GM23338 (cell line): ENCODE measurements around the gene ADAMTS18. TPM values are rescaled to one million over a fixed set of nuclear protein-coding genes. Genes with fewer than 3 reads are reported as not detected.

Experiments used
- ATAC-seq: fragments of 200-7000 bp; cut with Tn5 transposase; 3 replicates; pipeline ENCODE4 v1.9.1; 2020
- DNase-seq: peaks from one replicate; pipeline ENCODE4 v3.0.0-alpha.2; 2015; ENCODE audit warnings: low spot score
- H2AFZ ChIP-seq: fragments of 200-600 bp; sonication (generic); 2 replicates; pipeline ENCODE4 v1.8.0; 2016; ENCODE audit warnings: antibody characterized with exemption, mild to moderate bottlenecking, moderate library complexity
- H3F3A ChIP-seq: fragments of 200-600 bp; sonication (generic); replicated peaks from 2 replicates; pipeline ENCODE4 v1.8.0; 2017; ENCODE audit warnings: antibody characterized with exemption, mixed run types, low read depth
- H3K27ac ChIP-seq: fragments of 200-600 bp; sonication (generic); 2 replicates; pipeline ENCODE4 v1.6.1; 2016; ENCODE audit warnings: low read depth
- H3K27me3 ChIP-seq: fragments of 200-600 bp; sonication (generic); 2 replicates; pipeline ENCODE4 v1.8.0; 2016; ENCODE audit warnings: mild to moderate bottlenecking, mixed run types, moderate library complexity; ENCODE audit not compliant: insufficient read depth
- H3K36me3 ChIP-seq: fragments of 200-600 bp; sonication (generic); 2 replicates; pipeline ENCODE4 v1.8.0; 2016; ENCODE audit warnings: mild to moderate bottlenecking; ENCODE audit not compliant: insufficient read depth
- H3K4me1 ChIP-seq: fragments of 200-600 bp; sonication (generic); 2 replicates; pipeline ENCODE4 v1.8.0; 2016; ENCODE audit warnings: mild to moderate bottlenecking, moderate library complexity; ENCODE audit not compliant: insufficient read depth
- H3K4me2 ChIP-seq: fragments of 200-600 bp; sonication (generic); 2 replicates; pipeline ENCODE4 v1.7.1; 2017; ENCODE audit warnings: mixed run types
- H3K4me3 ChIP-seq: fragments of 200-600 bp; sonication (generic); 2 replicates; pipeline ENCODE4 v1.6.1; 2016; ENCODE audit warnings: mixed run types
- H3K79me2 ChIP-seq: fragments of 200-600 bp; sonication (generic); replicated peaks from 2 replicates; pipeline ENCODE4 v1.8.0; 2017; ENCODE audit warnings: mild to moderate bottlenecking; ENCODE audit not compliant: insufficient read depth
- H3K9me2 ChIP-seq: fragments of 200-600 bp; sonication (generic); 2 replicates; pipeline ENCODE4 v1.8.0; 2017; ENCODE audit not compliant: insufficient read depth
- H4K20me1 ChIP-seq: fragments of 200-600 bp; sonication (generic); replicated peaks from 2 replicates; pipeline ENCODE4 v1.8.0; 2017; ENCODE audit warnings: mild to moderate bottlenecking; ENCODE audit not compliant: insufficient read depth
- H3K27ac Mint-ChIP-seq: 2 replicates; pipeline ENCODE4 v1.8.0; 2020; ENCODE audit warnings: inconsistent platforms, mild to moderate bottlenecking, moderate library complexity, mixed read lengths
- H3K27me3 Mint-ChIP-seq: 3 replicates; pipeline ENCODE4 v1.8.0; 2022; ENCODE audit warnings: low read depth, mild to moderate bottlenecking, moderate library complexity, mixed read lengths, inconsistent platforms; ENCODE audit not compliant: insufficient read depth, poor library complexity
- H3K36me3 Mint-ChIP-seq: 3 replicates; pipeline ENCODE4 v1.8.0; 2021; ENCODE audit warnings: low read depth, mild to moderate bottlenecking, inconsistent platforms, moderate library complexity, mixed read lengths
- H3K4me1 Mint-ChIP-seq: 3 replicates; pipeline ENCODE4 v1.8.0; 2020; ENCODE audit warnings: mild to moderate bottlenecking, inconsistent platforms, mixed read lengths
- H3K4me3 Mint-ChIP-seq: 3 replicates; pipeline ENCODE4 v1.8.0; 2021; ENCODE audit warnings: moderate library complexity, mild to moderate bottlenecking, inconsistent platforms, mixed read lengths
- H3K9me3 Mint-ChIP-seq: 3 replicates; pipeline ENCODE4 v1.8.0; 2020; ENCODE audit warnings: moderate library complexity, mild to moderate bottlenecking, inconsistent platforms, mixed read lengths
- ETS1 ChIP-seq: IDR thresholded peaks from 2 replicates; pipeline ENCODE4 v1.6.1; 2016; ENCODE audit warnings: antibody characterized with exemption
- EZH2phosphoT487 ChIP-seq: fragments of 200-600 bp; sonication (generic); IDR thresholded peaks from one replicate; pipeline ENCODE4 v1.8.1; 2018; ENCODE audit warnings: antibody characterized with exemption; ENCODE audit not compliant: unreplicated experiment
- JUNB ChIP-seq: IDR thresholded peaks from one replicate; pipeline ENCODE4 v1.6.1; 2016; ENCODE audit warnings: antibody characterized with exemption; ENCODE audit not compliant: unreplicated experiment
- NANOG ChIP-seq: IDR thresholded peaks from 2 replicates; pipeline ENCODE4 v1.6.1; 2016; ENCODE audit warnings: antibody characterized with exemption, borderline replicate concordance
- ZNF331 ChIP-seq: fragments of 250-450 bp; sonication (Bioruptor Pico); IDR thresholded peaks from 2 replicates; pipeline ENCODE4 v1.5.0; 2020; ENCODE audit warnings: low read depth, mild to moderate bottlenecking, moderate library complexity
- polyA plus RNA-seq: library from polyadenylated mRNA; unstranded; fragments of >200 nt; fragmentation: Nextera tagmentation; extraction: Ambion mirVana; gene quantifications from 2 replicates; pipeline ENCODE4 v1.2.1, GENCODE V29; 2016
- total RNA-seq: library from RNA; depleted of rRNA; stranded (reverse); fragments of >200 nt; shearing (Covaris generic); gene quantifications from 2 replicates; pipeline ENCODE4 v1.2.3, GENCODE V29; 2014
- TF ChIP-seq, protein P1 (sequence below): IDR thresholded peaks from one replicate; pipeline ENCODE4 v1.6.1; 2018; ENCODE audit warnings: antibody characterized with exemption; ENCODE audit not compliant: unreplicated experiment
- TF ChIP-seq, protein P2 (sequence below): fragments of 250-450 bp; sonication (Bioruptor Pico); IDR thresholded peaks from 2 replicates; pipeline ENCODE4 v1.5.0; 2020; ENCODE audit warnings: mild to moderate bottlenecking, moderate library complexity
- TF ChIP-seq, protein P3 (sequence below), 2 experiments: fragments of 200-600 bp in 1 of 2; sonication (generic) in 1 of 2; conservative IDR thresholded peaks; 2 replicates each; pipeline versions ENCODE4 v1.5.1 to v1.6.1; 2016 to 2017; ENCODE audit warnings: antibody characterized with exemption in 2 of 2, low read depth in 2 of 2, mild to moderate bottlenecking in 2 of 2, moderate library complexity in 1 of 2

ADAMTS18 gene
- total and polyA plus RNA-seq, 2 experiments from 2014 or later = 0.15 to 0.90 TPM

GRCh38 chr16:77298418-77299360, 136.1 kb downstream of the ADAMTS18 start:
- TF ChIP-seq JUNB (no peak), ZNF331 (CRISPR knock-in tag) (no peak), NANOG (no peak), ETS1 (no peak), EZH2phosphoT487 (no peak)
- TF ChIP-seq, protein P1, sequence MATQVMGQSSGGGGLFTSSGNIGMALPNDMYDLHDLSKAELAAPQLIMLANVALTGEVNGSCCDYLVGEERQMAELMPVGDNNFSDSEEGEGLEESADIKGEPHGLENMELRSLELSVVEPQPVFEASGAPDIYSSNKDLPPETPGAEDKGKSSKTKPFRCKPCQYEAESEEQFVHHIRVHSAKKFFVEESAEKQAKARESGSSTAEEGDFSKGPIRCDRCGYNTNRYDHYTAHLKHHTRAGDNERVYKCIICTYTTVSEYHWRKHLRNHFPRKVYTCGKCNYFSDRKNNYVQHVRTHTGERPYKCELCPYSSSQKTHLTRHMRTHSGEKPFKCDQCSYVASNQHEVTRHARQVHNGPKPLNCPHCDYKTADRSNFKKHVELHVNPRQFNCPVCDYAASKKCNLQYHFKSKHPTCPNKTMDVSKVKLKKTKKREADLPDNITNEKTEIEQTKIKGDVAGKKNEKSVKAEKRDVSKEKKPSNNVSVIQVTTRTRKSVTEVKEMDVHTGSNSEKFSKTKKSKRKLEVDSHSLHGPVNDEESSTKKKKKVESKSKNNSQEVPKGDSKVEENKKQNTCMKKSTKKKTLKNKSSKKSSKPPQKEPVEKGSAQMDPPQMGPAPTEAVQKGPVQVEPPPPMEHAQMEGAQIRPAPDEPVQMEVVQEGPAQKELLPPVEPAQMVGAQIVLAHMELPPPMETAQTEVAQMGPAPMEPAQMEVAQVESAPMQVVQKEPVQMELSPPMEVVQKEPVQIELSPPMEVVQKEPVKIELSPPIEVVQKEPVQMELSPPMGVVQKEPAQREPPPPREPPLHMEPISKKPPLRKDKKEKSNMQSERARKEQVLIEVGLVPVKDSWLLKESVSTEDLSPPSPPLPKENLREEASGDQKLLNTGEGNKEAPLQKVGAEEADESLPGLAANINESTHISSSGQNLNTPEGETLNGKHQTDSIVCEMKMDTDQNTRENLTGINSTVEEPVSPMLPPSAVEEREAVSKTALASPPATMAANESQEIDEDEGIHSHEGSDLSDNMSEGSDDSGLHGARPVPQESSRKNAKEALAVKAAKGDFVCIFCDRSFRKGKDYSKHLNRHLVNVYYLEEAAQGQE = no peak
- TF ChIP-seq, protein P2, sequence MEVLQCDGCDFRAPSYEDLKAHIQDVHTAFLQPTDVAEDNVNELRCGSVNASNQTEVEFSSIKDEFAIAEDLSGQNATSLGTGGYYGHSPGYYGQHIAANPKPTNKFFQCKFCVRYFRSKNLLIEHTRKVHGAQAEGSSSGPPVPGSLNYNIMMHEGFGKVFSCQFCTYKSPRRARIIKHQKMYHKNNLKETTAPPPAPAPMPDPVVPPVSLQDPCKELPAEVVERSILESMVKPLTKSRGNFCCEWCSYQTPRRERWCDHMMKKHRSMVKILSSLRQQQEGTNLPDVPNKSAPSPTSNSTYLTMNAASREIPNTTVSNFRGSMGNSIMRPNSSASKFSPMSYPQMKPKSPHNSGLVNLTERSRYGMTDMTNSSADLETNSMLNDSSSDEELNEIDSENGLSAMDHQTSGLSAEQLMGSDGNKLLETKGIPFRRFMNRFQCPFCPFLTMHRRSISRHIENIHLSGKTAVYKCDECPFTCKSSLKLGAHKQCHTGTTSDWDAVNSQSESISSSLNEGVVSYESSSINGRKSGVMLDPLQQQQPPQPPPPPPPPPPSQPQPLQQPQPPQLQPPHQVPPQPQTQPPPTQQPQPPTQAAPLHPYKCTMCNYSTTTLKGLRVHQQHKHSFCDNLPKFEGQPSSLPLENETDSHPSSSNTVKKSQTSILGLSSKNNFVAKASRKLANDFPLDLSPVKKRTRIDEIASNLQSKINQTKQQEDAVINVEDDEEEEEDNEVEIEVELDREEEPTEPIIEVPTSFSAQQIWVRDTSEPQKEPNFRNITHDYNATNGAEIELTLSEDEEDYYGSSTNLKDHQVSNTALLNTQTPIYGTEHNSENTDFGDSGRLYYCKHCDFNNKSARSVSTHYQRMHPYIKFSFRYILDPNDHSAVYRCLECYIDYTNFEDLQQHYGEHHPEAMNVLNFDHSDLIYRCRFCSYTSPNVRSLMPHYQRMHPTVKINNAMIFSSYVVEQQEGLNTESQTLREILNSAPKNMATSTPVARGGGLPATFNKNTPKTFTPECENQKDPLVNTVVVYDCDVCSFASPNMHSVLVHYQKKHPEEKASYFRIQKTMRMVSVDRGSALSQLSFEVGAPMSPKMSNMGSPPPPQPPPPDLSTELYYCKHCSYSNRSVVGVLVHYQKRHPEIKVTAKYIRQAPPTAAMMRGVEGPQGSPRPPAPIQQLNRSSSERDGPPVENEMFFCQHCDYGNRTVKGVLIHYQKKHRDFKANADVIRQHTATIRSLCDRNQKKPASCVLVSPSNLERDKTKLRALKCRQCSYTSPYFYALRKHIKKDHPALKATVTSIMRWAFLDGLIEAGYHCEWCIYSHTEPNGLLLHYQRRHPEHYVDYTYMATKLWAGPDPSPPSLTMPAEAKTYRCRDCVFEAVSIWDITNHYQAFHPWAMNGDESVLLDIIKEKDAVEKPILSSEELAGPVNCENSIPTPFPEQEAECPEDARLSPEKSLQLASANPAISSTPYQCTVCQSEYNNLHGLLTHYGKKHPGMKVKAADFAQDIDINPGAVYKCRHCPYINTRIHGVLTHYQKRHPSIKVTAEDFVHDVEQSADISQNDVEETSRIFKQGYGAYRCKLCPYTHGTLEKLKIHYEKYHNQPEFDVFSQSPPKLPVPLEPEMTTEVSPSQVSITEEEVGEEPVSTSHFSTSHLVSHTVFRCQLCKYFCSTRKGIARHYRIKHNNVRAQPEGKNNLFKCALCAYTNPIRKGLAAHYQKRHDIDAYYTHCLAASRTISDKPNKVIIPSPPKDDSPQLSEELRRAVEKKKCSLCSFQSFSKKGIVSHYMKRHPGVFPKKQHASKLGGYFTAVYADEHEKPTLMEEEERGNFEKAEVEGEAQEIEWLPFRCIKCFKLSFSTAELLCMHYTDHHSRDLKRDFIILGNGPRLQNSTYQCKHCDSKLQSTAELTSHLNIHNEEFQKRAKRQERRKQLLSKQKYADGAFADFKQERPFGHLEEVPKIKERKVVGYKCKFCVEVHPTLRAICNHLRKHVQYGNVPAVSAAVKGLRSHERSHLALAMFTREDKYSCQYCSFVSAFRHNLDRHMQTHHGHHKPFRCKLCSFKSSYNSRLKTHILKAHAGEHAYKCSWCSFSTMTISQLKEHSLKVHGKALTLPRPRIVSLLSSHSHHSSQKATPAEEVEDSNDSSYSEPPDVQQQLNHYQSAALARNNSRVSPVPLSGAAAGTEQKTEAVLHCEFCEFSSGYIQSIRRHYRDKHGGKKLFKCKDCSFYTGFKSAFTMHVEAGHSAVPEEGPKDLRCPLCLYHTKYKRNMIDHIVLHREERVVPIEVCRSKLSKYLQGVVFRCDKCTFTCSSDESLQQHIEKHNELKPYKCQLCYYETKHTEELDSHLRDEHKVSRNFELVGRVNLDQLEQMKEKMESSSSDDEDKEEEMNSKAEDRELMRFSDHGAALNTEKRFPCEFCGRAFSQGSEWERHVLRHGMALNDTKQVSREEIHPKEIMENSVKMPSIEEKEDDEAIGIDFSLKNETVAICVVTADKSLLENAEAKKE (CRISPR knock-in tag) = no peak
- TF ChIP-seq, protein P3, sequence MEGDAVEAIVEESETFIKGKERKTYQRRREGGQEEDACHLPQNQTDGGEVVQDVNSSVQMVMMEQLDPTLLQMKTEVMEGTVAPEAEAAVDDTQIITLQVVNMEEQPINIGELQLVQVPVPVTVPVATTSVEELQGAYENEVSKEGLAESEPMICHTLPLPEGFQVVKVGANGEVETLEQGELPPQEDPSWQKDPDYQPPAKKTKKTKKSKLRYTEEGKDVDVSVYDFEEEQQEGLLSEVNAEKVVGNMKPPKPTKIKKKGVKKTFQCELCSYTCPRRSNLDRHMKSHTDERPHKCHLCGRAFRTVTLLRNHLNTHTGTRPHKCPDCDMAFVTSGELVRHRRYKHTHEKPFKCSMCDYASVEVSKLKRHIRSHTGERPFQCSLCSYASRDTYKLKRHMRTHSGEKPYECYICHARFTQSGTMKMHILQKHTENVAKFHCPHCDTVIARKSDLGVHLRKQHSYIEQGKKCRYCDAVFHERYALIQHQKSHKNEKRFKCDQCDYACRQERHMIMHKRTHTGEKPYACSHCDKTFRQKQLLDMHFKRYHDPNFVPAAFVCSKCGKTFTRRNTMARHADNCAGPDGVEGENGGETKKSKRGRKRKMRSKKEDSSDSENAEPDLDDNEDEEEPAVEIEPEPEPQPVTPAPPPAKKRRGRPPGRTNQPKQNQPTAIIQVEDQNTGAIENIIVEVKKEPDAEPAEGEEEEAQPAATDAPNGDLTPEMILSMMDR (conservative IDR thresholded peaks at IDR 0.05; ENCODE audit: low read depth in 2 of 2) = no peak
- DNase-seq = no peak
- H3K27ac Mint-ChIP-seq = no peak overlapping the region
- H2AFZ ChIP-seq = no peak overlapping the region
- no peak for ATAC-seq
- H3K27ac ChIP-seq = no peak overlapping the region
- H4K20me1 ChIP-seq = no peaks in the 10 kb centered on the region
- H3K4me2 ChIP-seq = no peak overlapping the region
- H3K9me3 Mint-ChIP-seq = no peaks in the 10 kb centered on the region; the same call in 2 of the 3 replicates
- no peaks in the 10 kb centered on the region for H3K4me1 ChIP-seq
- no peaks in the 10 kb centered on the region for H3F3A ChIP-seq
- H3K9me2 ChIP-seq = no peaks in the 10 kb centered on the region
- no peaks in the 10 kb centered on the region for H3K36me3 Mint-ChIP-seq
- no peaks in the 10 kb centered on the region for H3K79me2 ChIP-seq
- H3K4me3 Mint-ChIP-seq = no peak overlapping the region
- H3K27me3 Mint-ChIP-seq = no peaks in the 10 kb centered on the region
- H3K36me3 ChIP-seq = no peaks in the 10 kb centered on the region
- H3K27me3 ChIP-seq = no peaks in the 10 kb centered on the region
- H3K4me3 ChIP-seq = no peak overlapping the region
- peaks cover 4% of the 10 kb centered on the region; the same call in 2 of the 3 replicates for H3K4me1 Mint-ChIP-seq
